Measurements from ENCODE around the gene P2RX7.

Gene P2RX7

GRCh38 chr12:121236776-121237175 is 104.1 kb downstream of the P2RX7 start:
- no peak for DNase-seq

GRCh38 chr12:121237415-121237814 is 104.7 kb downstream of the P2RX7 start:
- no peak for DNase-seq
